Astrocyte of the hippocampus (primary cell): ENCODE results near the gene PAQR6.

ENCODE experiments used
- DNase-seq: peaks from one replicate; pipeline ENCODE4 v3.0.0; 2011; ENCODE audit warnings: low read depth, low spot score

Gene PAQR6

GRCh38 chr1:156263288-156263655, 15.4 kb upstream of the PAQR6 start:
- DNase-seq: no peak

- peak; percentile 93 for DNase-seq
Observed at GRCh38 chr1:156262461-156263287, 14.8 kb upstream of the PAQR6 start.

- DNase-seq: peak; percentile 47
Observed at GRCh38 chr1:156260896-156261295, 13.0 kb upstream of the PAQR6 start.

- DNase-seq: no peak
Observed at GRCh38 chr1:156259805-156260204, 11.9 kb upstream of the PAQR6 start.

- DNase-seq: no peak
Observed at GRCh38 chr1:156258859-156259258, 11.0 kb upstream of the PAQR6 start.

GRCh38 chr1:156257711-156258110, 9.9 kb upstream of the PAQR6 start:
- no peak for DNase-seq

- no peak for DNase-seq
Observed at GRCh38 chr1:156253634-156254033, 5.8 kb upstream of the PAQR6 start.

GRCh38 chr1:156251527-156251926, 3.7 kb upstream of the PAQR6 start:
- no peak for DNase-seq

GRCh38 chr1:156249593-156249992, 1.7 kb upstream of the PAQR6 start:
- no peak for DNase-seq

GRCh38 chr1:156248323-156248683, 447 bp upstream of the PAQR6 start:
- no peak for DNase-seq

- DNase-seq: no peak
Observed at GRCh38 chr1:156246781-156247459, 936 bp downstream of the PAQR6 start.

GRCh38 chr1:156246241-156246780, 1.5 kb downstream of the PAQR6 start:
- no peak for DNase-seq

GRCh38 chr1:156245451-156246232, 2.2 kb downstream of the PAQR6 start:
- peak; percentile 58 for DNase-seq

GRCh38 chr1:156244712-156245111, 3.1 kb downstream of the PAQR6 start:
- no peak for DNase-seq

GRCh38 chr1:156244126-156244525, 3.7 kb downstream of the PAQR6 start:
- DNase-seq: no peak

- DNase-seq: no peak
Observed at GRCh38 chr1:156242738-156243137, 5.1 kb downstream of the PAQR6 start.

- DNase-seq: no peak
Observed at GRCh38 chr1:156241926-156242325, 5.9 kb downstream of the PAQR6 start, which contains the start of gene BGLAP. BGLAP (plus strand) TSS chr1:156242184; CDS start chr1:156242232, 48 bp downstream.

GRCh38 chr1:156241311-156241811, 6.5 kb downstream of the PAQR6 start:
- peak; percentile 74 for DNase-seq

- DNase-seq: no peak
Observed at GRCh38 chr1:156238248-156238647, 9.6 kb downstream of the PAQR6 start.

- no peak for DNase-seq
Observed at GRCh38 chr1:156236164-156236563, 11.7 kb downstream of the PAQR6 start.

GRCh38 chr1:156233426-156234127, 14.3 kb downstream of the PAQR6 start:
- DNase-seq: peak; percentile 85
